Measurements from ENCODE around the gene MISP. TPM values are rescaled to one million over a fixed set of nuclear protein-coding genes. Genes with fewer than 3 reads are reported as not detected.

MISP gene
- total and polyA plus RNA-seq, 2 donors = 0.57 to 2.4 TPM

GRCh38 chr19:802498-803098 lies 51.7 kb downstream of the MISP start:
- Histone ChIP-seq H3K27ac (ENCODE audit: low read depth in 1 of 2, low read length in 1 of 2) (no peak overlapping the region), H3K27me3 (ENCODE audit: control insufficient read depth in 2 of 2, insufficient read depth in 1 of 2, low read length in 1 of 2) (no peaks in the 10 kb centered on the region), H3K4me3 (ENCODE audit: low read length in 2 of 2) (no peak overlapping the region), H3K36me3 (ENCODE audit: control insufficient read depth in 2 of 2, insufficient read depth in 2 of 2, low read length in 1 of 2) (peaks cover 79 to 85% of the 10 kb centered on the region in 2 donors), H3K4me1 (ENCODE audit: control insufficient read depth in 2 of 2, insufficient read depth in 2 of 2, low read length in 2 of 2) (peaks cover 14 to 35% of the 10 kb centered on the region in 2 donors), H3K9me3 (ENCODE audit: control insufficient read depth in 2 of 2, insufficient read depth in 1 of 2, low read length in 1 of 2) (peaks cover 0 to 6% of the 10 kb centered on the region in 2 donors)
- WGBS = 92% methylated on average over 28 of the region's 28 CpGs
- DNase-seq (ENCODE audit: low read depth in 6 of 9, low spot score in 9 of 9) = no peak

DNA sequence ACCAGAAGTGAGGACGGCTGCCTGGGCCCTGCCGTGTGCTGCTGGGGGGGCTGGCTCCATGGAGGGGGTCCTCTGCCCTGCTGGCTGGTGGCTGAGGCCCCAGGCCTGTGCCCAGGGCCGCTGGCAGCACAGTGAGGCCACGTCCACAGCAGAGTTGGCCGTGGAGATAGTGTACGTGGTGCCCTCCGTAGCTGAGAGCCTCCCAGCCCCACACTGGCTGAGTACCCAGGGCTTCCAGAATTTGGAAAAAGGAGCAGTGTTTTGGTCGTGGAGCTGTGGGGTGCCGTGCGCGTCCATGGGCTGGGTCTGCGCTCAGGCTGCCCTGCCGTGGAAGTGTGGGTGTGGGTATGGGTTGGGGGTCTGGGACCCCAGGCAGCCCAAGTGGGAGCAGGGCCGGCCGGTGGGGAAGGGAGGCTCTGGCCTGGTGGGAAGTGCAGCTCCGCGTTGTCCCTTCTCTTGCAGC lies 52.2 kb downstream of the MISP start:
- Histone ChIP-seq H3K4me1 (ENCODE audit: control insufficient read depth in 2 of 2, insufficient read depth in 2 of 2, low read length in 2 of 2) (peaks cover 14 to 35% of the 10 kb centered on the region in 2 donors), H3K27ac (ENCODE audit: low read depth in 1 of 2, low read length in 1 of 2) (no peak overlapping the region), H3K4me3 (ENCODE audit: low read length in 2 of 2) (no peak overlapping the region), H3K9me3 (ENCODE audit: control insufficient read depth in 2 of 2, insufficient read depth in 1 of 2, low read length in 1 of 2) (peaks cover 0 to 6% of the 10 kb centered on the region in 2 donors), H3K36me3 (ENCODE audit: control insufficient read depth in 2 of 2, insufficient read depth in 2 of 2, low read length in 1 of 2) (peaks cover 84 to 90% of the 10 kb centered on the region in 2 donors), H3K27me3 (ENCODE audit: control insufficient read depth in 2 of 2, insufficient read depth in 1 of 2, low read length in 1 of 2) (no peaks in the 10 kb centered on the region)
- 97% methylated on average over 17 of the region's 17 CpGs for WGBS
- DNase-seq (ENCODE audit: low read depth in 6 of 9, low spot score in 9 of 9) = no peak

- DNase-seq (ENCODE audit: low read depth in 6 of 9, low spot score in 9 of 9) = no peak
- peaks cover 13 to 35% of the 10 kb centered on the region in 2 donors for H3K4me1 ChIP-seq (ENCODE audit: control insufficient read depth in 2 of 2, insufficient read depth in 2 of 2, low read length in 2 of 2)
- peaks cover 92 to 93% of the 10 kb centered on the region in 2 donors for H3K36me3 ChIP-seq (ENCODE audit: control insufficient read depth in 2 of 2, insufficient read depth in 2 of 2, low read length in 1 of 2)
- H3K27me3 ChIP-seq (ENCODE audit: control insufficient read depth in 2 of 2, insufficient read depth in 1 of 2, low read length in 1 of 2) = no peaks in the 10 kb centered on the region
- H3K9me3 ChIP-seq (ENCODE audit: control insufficient read depth in 2 of 2, insufficient read depth in 1 of 2, low read length in 1 of 2) = peaks cover 0 to 3% of the 10 kb centered on the region in 2 donors
- H3K4me3 ChIP-seq (ENCODE audit: low read length in 2 of 2) = no peak overlapping the region
- WGBS = 97% methylated on average over 31 of the region's 31 CpGs
- H3K27ac ChIP-seq (ENCODE audit: low read depth in 1 of 2, low read length in 1 of 2) = no peak overlapping the region
These were observed 52.9 kb downstream of the MISP start for GRCh38 chr19:803686-804418.

DNA sequence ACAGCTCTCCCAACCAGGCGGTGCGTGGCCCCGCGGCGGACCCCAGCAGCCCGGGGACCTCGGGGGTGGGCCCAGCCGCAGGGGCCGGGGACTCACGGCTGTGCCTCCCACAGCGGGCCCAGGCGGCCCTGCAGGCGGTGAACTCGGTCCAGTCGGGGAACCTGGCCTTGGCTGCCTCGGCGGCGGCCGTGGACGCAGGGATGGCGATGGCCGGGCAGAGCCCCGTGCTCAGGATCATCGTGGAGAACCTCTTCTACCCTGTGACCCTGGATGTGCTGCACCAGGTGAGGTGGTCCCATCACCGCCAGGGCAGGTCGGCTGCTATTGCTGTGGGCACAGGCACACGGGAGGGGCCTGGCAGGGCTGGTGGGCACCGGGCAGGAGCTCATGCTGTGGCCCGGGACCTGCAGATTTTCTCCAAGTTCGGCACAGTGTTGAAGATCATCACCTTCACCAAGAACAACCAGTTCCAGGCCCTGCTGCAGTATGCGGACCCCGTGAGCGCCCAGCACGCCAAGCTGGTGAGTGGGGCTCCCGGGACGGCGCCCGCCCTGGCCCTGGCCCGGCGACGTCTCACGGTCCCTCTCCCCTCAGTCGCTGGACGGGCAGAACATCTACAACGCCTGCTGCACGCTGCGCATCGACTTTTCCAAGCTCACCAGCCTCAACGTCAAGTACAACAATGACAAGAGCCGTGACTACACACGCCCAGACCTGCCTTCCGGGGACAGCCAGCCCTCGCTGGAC lies 53.7 kb downstream of the MISP start:
- DNase-seq (ENCODE audit: low read depth in 6 of 9, low spot score in 9 of 9) = no peak

DNA sequence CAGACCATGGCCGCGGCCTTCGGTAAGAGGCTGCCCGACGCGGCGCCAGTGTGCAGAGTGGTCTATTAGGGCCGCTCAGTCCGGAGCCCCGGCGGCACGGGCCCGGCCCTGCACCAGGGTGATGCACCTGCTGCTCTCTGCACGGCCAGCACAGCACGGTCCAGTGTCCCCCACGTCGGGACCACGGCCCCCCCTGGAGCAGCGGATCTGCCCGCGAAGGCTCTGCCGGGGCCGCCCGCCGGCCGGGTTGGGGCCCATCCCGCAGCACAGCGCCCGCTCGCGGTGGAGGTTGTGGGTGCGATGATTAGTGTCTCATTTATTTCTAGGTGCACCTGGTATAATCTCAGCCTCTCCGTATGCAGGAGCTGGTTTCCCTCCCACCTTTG lies 54.2 kb downstream of the MISP start:
- H3K36me3 ChIP-seq (ENCODE audit: control insufficient read depth in 2 of 2, insufficient read depth in 2 of 2, low read length in 1 of 2) = peaks cover 94 to 95% of the 10 kb centered on the region in 2 donors
- H3K27ac ChIP-seq (ENCODE audit: low read depth in 1 of 2, low read length in 1 of 2) = no peak overlapping the region
- no peaks in the 10 kb centered on the region for H3K27me3 ChIP-seq (ENCODE audit: control insufficient read depth in 2 of 2, insufficient read depth in 1 of 2, low read length in 1 of 2)
- peaks cover 3 to 22% of the 10 kb centered on the region in 2 donors for H3K4me1 ChIP-seq (ENCODE audit: control insufficient read depth in 2 of 2, insufficient read depth in 2 of 2, low read length in 2 of 2)
- WGBS = 95% methylated on average over 33 of the region's 33 CpGs
- H3K9me3 ChIP-seq (ENCODE audit: control insufficient read depth in 2 of 2, insufficient read depth in 1 of 2, low read length in 1 of 2) = no peaks in the 10 kb centered on the region
- no peak overlapping the region for H3K4me3 ChIP-seq (ENCODE audit: low read length in 2 of 2)
- DNase-seq (ENCODE audit: low read depth in 6 of 9, low spot score in 9 of 9) = no peak

More for the DNA sequence above, 53.7 kb downstream of the MISP start:
- Histone ChIP-seq H3K27me3 (ENCODE audit: control insufficient read depth in 2 of 2, insufficient read depth in 1 of 2, low read length in 1 of 2) (no peaks in the 10 kb centered on the region), H3K27ac (ENCODE audit: low read depth in 1 of 2, low read length in 1 of 2) (no peak overlapping the region), H3K4me3 (ENCODE audit: low read length in 2 of 2) (no peak overlapping the region), H3K36me3 (ENCODE audit: control insufficient read depth in 2 of 2, insufficient read depth in 2 of 2, low read length in 1 of 2) (peaks cover 92% of the 10 kb centered on the region in 2 donors), H3K4me1 (ENCODE audit: control insufficient read depth in 2 of 2, insufficient read depth in 2 of 2, low read length in 2 of 2) (peaks cover 6 to 28% of the 10 kb centered on the region in 2 donors), H3K9me3 (ENCODE audit: control insufficient read depth in 2 of 2, insufficient read depth in 1 of 2, low read length in 1 of 2) (no peaks in the 10 kb centered on the region)
- WGBS = 96% methylated on average over 53 of the region's 53 CpGs

GRCh38 chr19:805600-806550 lies 55.0 kb downstream of the MISP start:
- Histone ChIP-seq H3K9me3 (ENCODE audit: control insufficient read depth in 2 of 2, insufficient read depth in 1 of 2, low read length in 1 of 2) (no peaks in the 10 kb centered on the region), H3K27ac (ENCODE audit: low read depth in 1 of 2, low read length in 1 of 2) (no peak overlapping the region), H3K4me1 (ENCODE audit: control insufficient read depth in 2 of 2, insufficient read depth in 2 of 2, low read length in 2 of 2) (peaks cover 0 to 15% of the 10 kb centered on the region in 2 donors), H3K36me3 (ENCODE audit: control insufficient read depth in 2 of 2, insufficient read depth in 2 of 2, low read length in 1 of 2) (peaks cover 94 to 95% of the 10 kb centered on the region in 2 donors), H3K27me3 (ENCODE audit: control insufficient read depth in 2 of 2, insufficient read depth in 1 of 2, low read length in 1 of 2) (no peaks in the 10 kb centered on the region), H3K4me3 (ENCODE audit: low read length in 2 of 2) (no peak overlapping the region)
- 98% methylated on average over 93 of the region's 93 CpGs for WGBS
- no peak for DNase-seq (ENCODE audit: low read depth in 6 of 9, low spot score in 9 of 9)

- no peak for DNase-seq (ENCODE audit: low read depth in 6 of 9, low spot score in 9 of 9)
These were observed 56.0 kb downstream of the MISP start for GRCh38 chr19:806815-807421.

More at GRCh38 chr19:806815-807421, 56.0 kb downstream of the MISP start:
- Histone ChIP-seq H3K36me3 (ENCODE audit: control insufficient read depth in 2 of 2, insufficient read depth in 2 of 2, low read length in 1 of 2) (peaks cover 93 to 99% of the 10 kb centered on the region in 2 donors), H3K4me3 (ENCODE audit: low read length in 2 of 2) (no peak overlapping the region), H3K27me3 (ENCODE audit: control insufficient read depth in 2 of 2, insufficient read depth in 1 of 2, low read length in 1 of 2) (no peaks in the 10 kb centered on the region), H3K27ac (ENCODE audit: low read depth in 1 of 2, low read length in 1 of 2) (no peak overlapping the region), H3K9me3 (ENCODE audit: control insufficient read depth in 2 of 2, insufficient read depth in 1 of 2, low read length in 1 of 2) (peaks cover 3 to 5% of the 10 kb centered on the region in 2 donors), H3K4me1 (ENCODE audit: control insufficient read depth in 2 of 2, insufficient read depth in 2 of 2, low read length in 2 of 2) (peaks cover 0 to 4% of the 10 kb centered on the region in 2 donors)
- WGBS = 96% methylated on average over 34 of the region's 34 CpGs
